ENCODE measurements around the gene TEC. TPM values are rescaled to one million over a fixed set of nuclear protein-coding genes. Genes with fewer than 3 reads are reported as not detected.
A peak's percentile ranks its signal among the peaks of the same experiment; 100 is the strongest.

Gene TEC
- polyA plus RNA-seq, 1 of the 3 experiments (the other 2 are of a cell fraction): 0.85 TPM

DNA sequence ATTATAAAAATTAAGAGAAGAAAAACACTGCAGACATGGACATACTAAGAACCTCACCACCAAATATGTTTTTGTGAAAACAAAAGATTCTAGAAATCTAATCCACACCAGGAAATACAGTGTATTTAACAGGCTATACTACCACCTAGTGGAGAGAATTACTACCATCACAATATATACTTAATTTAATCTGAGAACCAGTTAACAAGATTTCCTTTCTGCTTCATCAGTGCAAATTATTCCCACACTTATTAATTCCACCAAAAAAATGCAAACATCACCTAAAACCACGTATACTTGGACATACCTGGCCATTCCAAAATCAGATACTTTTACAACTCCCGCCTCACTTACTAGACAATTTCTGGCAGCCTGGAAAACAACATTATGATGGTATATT lies 128.6 kb downstream of the TEC start:
- Histone ChIP-seq H3K4me1 (ENCODE audit: control insufficient read depth in 1 of 2, insufficient read depth in 2 of 2, low read depth in 1 of 2, low read length in 1 of 2) (peaks cover 0 to 17% of the 10 kb centered on the region in 2 experiments; a peak in 1 of 4 replicates), H3K27me3 (ENCODE audit: insufficient read depth) (no peaks in the 10 kb centered on the region), H3K4me2 (no peak overlapping the region), H3F3A (replicated peaks; ENCODE audit: insufficient read depth) (no peaks in the 10 kb centered on the region), H3K4me3 (ENCODE audit: low read depth in 2 of 2, low read length in 1 of 2) (no peak overlapping the region; a peak in 1 of 4 replicates), H3K27ac (ENCODE audit: low read depth in 2 of 2, low read length in 1 of 2) (no peak overlapping the region), H3K79me2 (ENCODE audit: insufficient read depth) (no peaks in the 10 kb centered on the region), H3K9ac (no peak overlapping the region), H2AFZ (ENCODE audit: low read depth) (no peak overlapping the region), H3K9me2 (no peaks in the 10 kb centered on the region), H3K9me3 (no peaks in the 10 kb centered on the region), H4K20me1 (ENCODE audit: insufficient read depth) (no peaks in the 10 kb centered on the region), H3K36me3 (replicated peaks in 1 of 2; ENCODE audit: control insufficient read depth in 1 of 2, insufficient read depth in 2 of 2, low read length in 1 of 2) (no peaks in the 10 kb centered on the region)
- ChIA-PET POLR2A (no interaction called here), CTCF (interaction anchor here (0.7 kb wide), 1 partner anchor 9 kb away, joined by 3 read pairs; no protein-coding TSS in a partner anchor)
- 47% methylated on average over 2 of the region's 2 CpGs for WGBS (ENCODE audit: low lambda C conversion rate)
- peak; percentile 48 for DNase-seq
- TF ChIP-seq RAD21 (IDR thresholded peaks at IDR 0.05; ENCODE audit: low read length) (peak; percentile 70), SMC3 (IDR thresholded peaks at IDR 0.05; ENCODE audit: low read depth, low read length) (peak; percentile 27; the same call in 1 of the 2 replicates), CTCF (IDR thresholded peaks at IDR 0.05) (peak; percentile 71), FOSL2 (IDR thresholded peaks at IDR 0.05; ENCODE audit: borderline replicate concordance, low read depth) (no peak)

GRCh38 chr4:48139691-48140090 lies 129.9 kb downstream of the TEC start:
- H4K20me1 ChIP-seq (ENCODE audit: insufficient read depth): no peaks in the 10 kb centered on the region
- no peaks in the 10 kb centered on the region for H3K27me3 ChIP-seq (ENCODE audit: insufficient read depth)
- ChIA-PET POLR2A (no interaction called here), CTCF (interaction anchor here (0.7 to 1.6 kb wide), 7 partner anchors 10 to 434 kb away, joined by 3 to 5 read pairs (median 4); no protein-coding TSS in a partner anchor)
- H3K79me2 ChIP-seq (ENCODE audit: insufficient read depth): no peaks in the 10 kb centered on the region
- H2AFZ ChIP-seq (ENCODE audit: low read depth): no peak overlapping the region
- TF ChIP-seq NFIC (IDR thresholded peaks at IDR 0.05; ENCODE audit: borderline replicate concordance) (peak; percentile 47; the same call in 1 of the 2 replicates), ELF1 (IDR thresholded peaks at IDR 0.05) (no peak), YY1 (IDR thresholded peaks at IDR 0.05; ENCODE audit: low read depth) (0 out of 2 replicates have a peak, but pooled peaks have one; percentile 30)
- peak overlapping the region in 1 of 2 experiments; percentile 27; a peak in 1 of 4 replicates for H3K27ac ChIP-seq (ENCODE audit: low read depth in 2 of 2, low read length in 1 of 2)
- 58% methylated on average over 3 of the region's 3 CpGs for WGBS (ENCODE audit: low lambda C conversion rate)
- H3K9me3 ChIP-seq: no peaks in the 10 kb centered on the region
- no peak overlapping the region for H3K9ac ChIP-seq
- no peak overlapping the region for H3K4me2 ChIP-seq
- no peaks in the 10 kb centered on the region for H3K9me2 ChIP-seq
- no peaks in the 10 kb centered on the region for H3F3A ChIP-seq (replicated peaks; ENCODE audit: insufficient read depth)
- H3K4me1 ChIP-seq (ENCODE audit: control insufficient read depth in 1 of 2, insufficient read depth in 2 of 2, low read depth in 1 of 2, low read length in 1 of 2): peaks cover 0 to 17% of the 10 kb centered on the region in 2 experiments; a peak in 1 of 4 replicates
- H3K4me3 ChIP-seq (ENCODE audit: low read depth in 2 of 2, low read length in 1 of 2): no peak overlapping the region
- H3K36me3 ChIP-seq (replicated peaks in 1 of 2; ENCODE audit: control insufficient read depth in 1 of 2, insufficient read depth in 2 of 2, low read length in 1 of 2): no peaks in the 10 kb centered on the region
- DNase-seq: no peak

- WGBS (ENCODE audit: low lambda C conversion rate): 95% methylated on average over 3 of the region's 3 CpGs
- no peak for TF ChIP-seq TCF12 (IDR thresholded peaks at IDR 0.05)
- no peak for TF ChIP-seq TAF1 (IDR thresholded peaks at IDR 0.05; ENCODE audit: borderline replicate concordance, low read depth, low read length)
- no peak for TF ChIP-seq YY1 (IDR thresholded peaks at IDR 0.05; ENCODE audit: low read depth)
- no peak for TF ChIP-seq SMC3 (IDR thresholded peaks at IDR 0.05; ENCODE audit: low read depth, low read length)
- no peak for TF ChIP-seq GABPA (IDR thresholded peaks at IDR 0.05; ENCODE audit: low read depth)
- TF ChIP-seq FOXJ3 (CRISPR knock-in tag; IDR thresholded peaks at IDR 0.05): no peak
- no peak for TF ChIP-seq FOSL2 (IDR thresholded peaks at IDR 0.05; ENCODE audit: borderline replicate concordance, low read depth)
- Histone ChIP-seq H2AFZ (ENCODE audit: low read depth) (no peak overlapping the region), H3F3A (replicated peaks; ENCODE audit: insufficient read depth) (peaks cover 4% of the 10 kb centered on the region), H3K4me3 (ENCODE audit: low read depth in 2 of 2, low read length in 1 of 2) (no peak overlapping the region), H3K79me2 (ENCODE audit: insufficient read depth) (no peaks in the 10 kb centered on the region), H3K27me3 (ENCODE audit: insufficient read depth) (no peaks in the 10 kb centered on the region), H3K36me3 (replicated peaks in 1 of 2; ENCODE audit: control insufficient read depth in 1 of 2, insufficient read depth in 2 of 2, low read length in 1 of 2) (no peaks in the 10 kb centered on the region), H3K9me2 (no peaks in the 10 kb centered on the region), H4K20me1 (ENCODE audit: insufficient read depth) (no peaks in the 10 kb centered on the region), H3K4me2 (no peak overlapping the region), H3K27ac (ENCODE audit: low read depth in 2 of 2, low read length in 1 of 2) (no peak overlapping the region), H3K4me1 (ENCODE audit: control insufficient read depth in 1 of 2, insufficient read depth in 2 of 2, low read depth in 1 of 2, low read length in 1 of 2) (peaks cover 0 to 21% of the 10 kb centered on the region in 2 experiments; a peak in 1 of 4 replicates), H3K9ac (no peak overlapping the region), H3K9me3 (no peaks in the 10 kb centered on the region)
- CTCF ChIA-PET: interaction anchor here (1.1 to 1.6 kb wide), 4 partner anchors 10 to 433 kb away, joined by 4 to 5 read pairs (median 4); no protein-coding TSS in a partner anchor
- no peak for DNase-seq
- POLR2A ChIA-PET: no interaction called here
These were observed 130.7 kb downstream of the TEC start for GRCh38 chr4:48138936-48139335.

All from SK-N-SH (cell line).